ENCODE results near the gene ZBTB7C. TPM values are rescaled to one million over a fixed set of nuclear protein-coding genes. Genes with fewer than 3 reads are reported as not detected.

The ZBTB7C gene
- total RNA-seq, 1 donor = not detected

DNA sequence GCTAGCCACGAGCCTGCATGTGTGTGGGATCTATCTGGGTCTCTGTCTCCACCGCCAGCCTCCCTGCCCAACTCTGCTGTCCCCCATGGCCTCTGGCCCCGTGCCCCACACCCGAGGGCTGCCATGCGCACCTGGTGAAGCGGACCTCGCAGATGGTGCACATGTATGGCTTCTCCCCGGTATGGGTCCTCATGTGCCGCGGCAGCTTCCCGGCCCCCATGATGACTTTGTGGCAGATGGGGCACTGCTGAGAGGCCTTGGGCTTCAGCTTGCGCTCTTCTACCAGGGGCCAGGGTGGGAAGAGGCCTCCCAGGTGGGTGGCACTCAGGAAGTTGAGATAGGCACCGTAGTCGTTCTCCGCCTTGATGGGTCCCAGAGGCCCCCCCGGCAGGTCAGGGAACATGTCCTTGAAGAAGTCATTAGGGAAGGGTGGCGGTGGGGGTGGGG is 369.4 kb downstream of the ZBTB7C start:
- DNase-seq (ENCODE audit: low read depth) = no peak
- TF ChIP-seq, protein P1, sequence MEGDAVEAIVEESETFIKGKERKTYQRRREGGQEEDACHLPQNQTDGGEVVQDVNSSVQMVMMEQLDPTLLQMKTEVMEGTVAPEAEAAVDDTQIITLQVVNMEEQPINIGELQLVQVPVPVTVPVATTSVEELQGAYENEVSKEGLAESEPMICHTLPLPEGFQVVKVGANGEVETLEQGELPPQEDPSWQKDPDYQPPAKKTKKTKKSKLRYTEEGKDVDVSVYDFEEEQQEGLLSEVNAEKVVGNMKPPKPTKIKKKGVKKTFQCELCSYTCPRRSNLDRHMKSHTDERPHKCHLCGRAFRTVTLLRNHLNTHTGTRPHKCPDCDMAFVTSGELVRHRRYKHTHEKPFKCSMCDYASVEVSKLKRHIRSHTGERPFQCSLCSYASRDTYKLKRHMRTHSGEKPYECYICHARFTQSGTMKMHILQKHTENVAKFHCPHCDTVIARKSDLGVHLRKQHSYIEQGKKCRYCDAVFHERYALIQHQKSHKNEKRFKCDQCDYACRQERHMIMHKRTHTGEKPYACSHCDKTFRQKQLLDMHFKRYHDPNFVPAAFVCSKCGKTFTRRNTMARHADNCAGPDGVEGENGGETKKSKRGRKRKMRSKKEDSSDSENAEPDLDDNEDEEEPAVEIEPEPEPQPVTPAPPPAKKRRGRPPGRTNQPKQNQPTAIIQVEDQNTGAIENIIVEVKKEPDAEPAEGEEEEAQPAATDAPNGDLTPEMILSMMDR (IDR thresholded peaks at IDR 0.05; ENCODE audit: insufficient read depth, low read depth, low read length) = no peak
- H3K4me3 ChIP-seq (ENCODE audit: low read depth, low read length) = no peak overlapping the region

DNA sequence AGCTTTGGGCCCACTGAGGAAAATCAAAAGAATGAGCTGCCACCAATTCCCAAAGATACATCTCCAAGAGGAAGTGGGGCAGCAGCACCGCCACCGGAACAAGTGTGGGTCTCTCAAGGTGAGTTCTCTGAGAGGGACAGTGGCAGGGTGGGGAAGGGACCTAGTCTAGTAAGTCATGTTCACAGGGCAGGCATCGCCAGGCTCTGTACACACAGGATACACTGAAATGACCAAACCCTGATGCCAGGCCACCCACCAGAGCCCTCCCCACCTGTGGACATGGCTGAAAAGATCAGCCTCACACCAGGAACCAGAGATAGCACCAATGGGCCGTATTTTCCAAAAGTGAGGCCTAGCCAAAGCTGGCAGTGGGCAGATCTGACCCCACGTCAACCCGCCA is 370.5 kb downstream of the ZBTB7C start:
- DNase-seq (ENCODE audit: low read depth) = no peak
- H3K4me3 ChIP-seq (ENCODE audit: low read depth, low read length) = no peak overlapping the region

DNA sequence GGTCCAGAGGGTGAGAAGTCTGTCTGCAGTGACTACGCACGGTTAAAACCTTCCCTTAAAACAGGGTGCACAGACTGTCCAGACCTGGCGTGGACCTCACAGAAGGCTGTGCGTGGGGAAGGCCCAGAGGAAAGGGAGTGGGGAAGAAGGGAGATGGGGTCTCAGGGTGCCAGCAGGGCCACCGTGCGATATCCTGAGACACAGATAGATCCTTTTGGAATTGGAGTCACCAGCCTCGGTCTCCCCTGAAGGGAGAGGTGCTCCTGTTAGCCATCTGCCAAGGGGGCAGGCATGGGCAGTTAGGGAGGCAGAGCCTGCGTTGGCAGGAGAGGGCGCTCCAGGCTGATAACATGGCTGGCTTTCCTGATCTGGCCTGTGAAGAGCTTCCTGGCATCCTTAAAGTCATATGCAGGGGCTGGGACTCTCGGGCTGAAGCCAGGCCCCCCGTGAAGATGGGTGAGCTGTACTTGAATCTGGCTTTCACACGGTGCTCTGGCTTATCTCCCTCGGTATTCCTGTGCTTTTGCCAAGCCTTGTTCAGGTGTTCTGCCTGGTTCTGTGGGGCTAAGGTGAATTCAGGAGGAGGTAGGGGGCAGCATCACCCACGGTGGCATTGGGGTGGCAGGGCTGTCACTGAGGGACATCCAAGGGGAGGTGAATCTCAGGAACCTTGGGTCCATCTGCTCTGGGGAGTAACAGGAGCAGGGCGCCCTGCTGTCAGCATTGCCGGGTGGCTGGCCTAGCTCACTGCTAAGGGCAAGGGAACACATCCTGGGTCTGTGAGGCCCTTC is 371.5 kb downstream of the ZBTB7C start:
- no peak for DNase-seq (ENCODE audit: low read depth)
- H3K4me3 ChIP-seq (ENCODE audit: low read depth, low read length) = no peak overlapping the region
- TF ChIP-seq, protein P1 (IDR thresholded peaks at IDR 0.05; ENCODE audit: insufficient read depth, low read depth, low read length) = no peak

More for the DNA sequence above, 370.5 kb downstream of the ZBTB7C start:
- TF ChIP-seq, protein P1 (IDR thresholded peaks at IDR 0.05; ENCODE audit: insufficient read depth, low read depth, low read length) = no peak

DNA sequence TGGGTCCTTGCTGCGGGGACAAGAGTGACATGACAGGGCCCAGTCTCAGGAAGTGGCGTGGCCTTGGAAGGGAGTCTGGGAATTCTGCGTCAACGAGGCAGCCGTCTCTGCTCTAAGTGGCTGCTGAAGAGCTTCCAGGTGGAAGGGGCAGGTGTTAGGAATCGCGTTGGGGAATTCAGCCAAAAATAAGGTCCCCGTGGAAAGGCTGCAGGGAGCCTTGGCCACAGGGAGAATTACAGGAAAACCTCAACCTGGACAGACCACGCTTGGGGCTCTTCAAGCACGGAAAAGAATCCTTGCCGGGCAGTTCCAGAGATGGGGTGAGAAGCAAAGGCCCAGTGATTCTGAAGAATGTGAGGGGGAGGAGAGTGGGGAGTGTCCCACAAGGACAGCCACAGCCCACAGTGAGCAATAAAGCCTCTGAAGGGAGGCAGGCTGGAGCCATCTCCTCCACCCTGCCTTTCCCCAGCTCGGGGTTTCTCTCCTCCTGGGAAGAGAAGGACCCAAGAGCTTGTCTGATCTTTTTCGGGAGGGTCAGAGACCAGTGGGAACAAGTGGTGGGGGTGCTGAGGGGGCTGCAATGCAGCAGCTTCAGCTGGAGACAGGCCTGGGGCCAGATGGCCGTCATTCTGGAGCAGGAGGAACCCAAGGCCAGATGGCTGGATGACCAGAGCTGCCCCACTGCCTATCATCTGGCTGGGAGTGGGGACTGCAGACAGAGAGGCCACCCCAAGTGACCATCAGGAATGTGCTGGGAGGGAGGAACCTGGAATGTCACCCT is 372.4 kb downstream of the ZBTB7C start:
- H3K4me3 ChIP-seq (ENCODE audit: low read depth, low read length) = no peak overlapping the region
- TF ChIP-seq, protein P1 (IDR thresholded peaks at IDR 0.05; ENCODE audit: insufficient read depth, low read depth, low read length) = no peak
- no peak for DNase-seq (ENCODE audit: low read depth)

DNA sequence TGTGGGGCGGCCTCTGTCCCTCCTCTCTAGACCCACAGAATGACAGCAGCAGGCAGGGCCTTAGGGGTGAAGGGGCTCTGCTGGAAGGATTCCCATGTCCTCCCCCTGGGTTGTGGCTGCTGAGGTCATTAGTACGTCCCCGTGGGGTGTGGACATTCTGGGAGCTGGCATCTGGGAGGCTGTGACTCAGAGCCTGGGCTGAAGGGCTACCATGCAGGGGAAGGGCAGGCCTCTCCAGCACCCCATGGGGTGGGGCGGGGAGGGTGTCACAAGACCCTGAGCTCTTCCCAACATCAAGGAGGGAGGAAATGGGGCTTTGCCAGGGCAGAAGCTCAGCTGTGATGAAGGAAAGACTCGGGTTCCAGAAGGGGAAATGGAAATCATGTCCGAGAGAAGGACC is 373.0 kb downstream of the ZBTB7C start:
- TF ChIP-seq, protein P1 (IDR thresholded peaks at IDR 0.05; ENCODE audit: insufficient read depth, low read depth, low read length) = no peak
- DNase-seq (ENCODE audit: low read depth) = no peak
- H3K4me3 ChIP-seq (ENCODE audit: low read depth, low read length) = no peak overlapping the region

DNA sequence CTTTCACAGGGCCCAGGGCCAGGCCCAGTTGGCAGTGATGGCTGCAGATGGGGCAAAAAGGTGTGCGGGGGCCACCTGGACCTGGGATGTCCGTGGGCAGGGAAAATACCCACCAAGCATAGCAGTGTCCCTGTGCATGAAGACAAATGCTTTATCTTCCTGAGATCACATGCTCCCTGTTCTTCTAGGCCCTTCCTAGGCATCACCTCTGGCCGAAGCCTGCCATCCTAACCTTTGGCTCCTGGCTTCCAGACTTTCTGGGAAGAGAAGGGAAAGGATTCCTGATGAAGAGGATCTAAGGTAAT is 373.7 kb downstream of the ZBTB7C start:
- TF ChIP-seq, protein P1 (IDR thresholded peaks at IDR 0.05; ENCODE audit: insufficient read depth, low read depth, low read length) = no peak
- no peak overlapping the region for H3K4me3 ChIP-seq (ENCODE audit: low read depth, low read length)
- DNase-seq (ENCODE audit: low read depth) = no peak
